ENCODE results near the gene UBAC2.

GRCh38 chr13:99258210-99258860, 57.7 kb downstream of the UBAC2 start, which contains the start of gene GPR18:
- no peak for TF ChIP-seq CTCF (IDR thresholded peaks at IDR 0.05)
- no peak for TF ChIP-seq POLR2AphosphoS5 (IDR thresholded peaks at IDR 0.05)
- TF ChIP-seq POLR2A (IDR thresholded peaks at IDR 0.05): no peak
- TF ChIP-seq EP300 (IDR thresholded peaks at IDR 0.05): no peak

Measured in sigmoid colon (tissue), 4 donors.